Keratinocyte (primary cell): ENCODE data around the gene ABTB1.

ENCODE experiments used
- EZH2 ChIP-seq: IDR thresholded peaks from one replicate; pipeline ENCODE4 v1.6.1; 2012; ENCODE audit warnings: inconsistent platforms, mild to moderate bottlenecking, low read length, moderate library complexity
- TF ChIP-seq, protein P1 (sequence below), 3 experiments: IDR thresholded peaks in 1 of 3; conservative IDR thresholded peaks in 1 of 3; optimal IDR thresholded peaks in 1 of 3; 2 replicates in 2 of 3; 3 replicates in 1 of 3; pipeline versions ENCODE3 to v1.5.1; 2011; ENCODE audit warnings: low read length in 3 of 3, mild to moderate bottlenecking in 3 of 3, moderate library complexity in 2 of 3, control low read depth in 1 of 3, inconsistent platforms in 1 of 3; ENCODE audit not compliant: insufficient read depth in 2 of 3; ENCODE audit errors: extremely low read depth in 1 of 3

DNA sequence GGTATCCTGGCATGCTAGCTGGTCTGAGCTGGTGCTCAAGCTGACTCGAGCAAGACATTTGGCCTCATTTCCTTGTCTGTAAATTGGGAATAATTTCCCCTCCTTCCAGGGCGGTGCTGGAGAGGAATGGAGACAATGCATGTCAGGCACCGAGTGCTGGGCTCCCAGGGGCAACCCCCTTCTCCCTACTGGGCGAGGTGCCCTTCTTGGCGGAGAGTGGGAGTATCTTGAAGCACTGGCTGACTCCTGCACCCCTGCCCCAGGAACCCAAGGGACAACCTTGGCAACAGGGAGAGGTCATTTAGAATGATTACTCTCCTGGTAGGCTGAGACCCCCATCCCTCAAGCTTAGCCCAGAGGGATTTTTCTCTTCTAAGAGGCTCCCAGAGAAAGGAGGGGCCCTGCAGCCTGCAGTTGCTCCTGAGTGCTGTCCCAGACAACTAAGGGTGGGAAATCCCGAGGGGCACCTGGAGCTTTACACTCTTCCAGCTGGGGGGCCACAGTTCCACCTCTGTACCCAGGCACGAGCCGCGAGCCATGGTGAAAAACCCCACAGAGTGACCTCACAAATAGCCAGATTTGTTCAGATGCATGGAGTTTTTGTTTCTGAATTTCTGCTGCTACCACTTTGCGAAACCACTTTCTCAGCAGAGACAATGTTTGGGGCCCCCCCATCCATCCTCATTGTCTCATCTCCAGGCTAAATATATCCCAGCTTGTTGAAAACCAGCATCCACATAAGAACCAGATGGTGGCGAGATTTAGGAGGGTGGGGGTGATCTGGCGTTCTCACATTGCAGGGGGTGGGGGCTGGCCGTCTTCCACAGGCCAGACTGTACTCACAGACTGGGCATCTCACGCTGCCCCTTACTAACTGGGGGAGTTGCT, 44.8 kb downstream of the ABTB1 start:
- TF ChIP-seq, protein P1, sequence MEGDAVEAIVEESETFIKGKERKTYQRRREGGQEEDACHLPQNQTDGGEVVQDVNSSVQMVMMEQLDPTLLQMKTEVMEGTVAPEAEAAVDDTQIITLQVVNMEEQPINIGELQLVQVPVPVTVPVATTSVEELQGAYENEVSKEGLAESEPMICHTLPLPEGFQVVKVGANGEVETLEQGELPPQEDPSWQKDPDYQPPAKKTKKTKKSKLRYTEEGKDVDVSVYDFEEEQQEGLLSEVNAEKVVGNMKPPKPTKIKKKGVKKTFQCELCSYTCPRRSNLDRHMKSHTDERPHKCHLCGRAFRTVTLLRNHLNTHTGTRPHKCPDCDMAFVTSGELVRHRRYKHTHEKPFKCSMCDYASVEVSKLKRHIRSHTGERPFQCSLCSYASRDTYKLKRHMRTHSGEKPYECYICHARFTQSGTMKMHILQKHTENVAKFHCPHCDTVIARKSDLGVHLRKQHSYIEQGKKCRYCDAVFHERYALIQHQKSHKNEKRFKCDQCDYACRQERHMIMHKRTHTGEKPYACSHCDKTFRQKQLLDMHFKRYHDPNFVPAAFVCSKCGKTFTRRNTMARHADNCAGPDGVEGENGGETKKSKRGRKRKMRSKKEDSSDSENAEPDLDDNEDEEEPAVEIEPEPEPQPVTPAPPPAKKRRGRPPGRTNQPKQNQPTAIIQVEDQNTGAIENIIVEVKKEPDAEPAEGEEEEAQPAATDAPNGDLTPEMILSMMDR (optimal IDR thresholded peaks at IDR 0.05 in 1 of 3, IDR thresholded peaks at IDR 0.05 in 1 of 3, conservative IDR thresholded peaks at IDR 0.05 in 1 of 3; ENCODE audit: extremely low read depth in 1 of 3, insufficient read depth in 2 of 3, low read length in 3 of 3): no peak
- TF ChIP-seq EZH2: no peak
